AG04450 (cell line): ENCODE measurements around the gene MVB12A. TPM values are rescaled to one million over a fixed set of nuclear protein-coding genes. Genes with fewer than 3 reads are reported as not detected.

Experiments used
- CTCF ChIA-PET: fragments of 300-600, 350-600 bp; formaldehyde crosslinking; extraction: SDS; loops from one replicate; lab custom pipeline; 2022; ENCODE audit warnings: antibody characterized with exemption, inconsistent platforms; lab: Charles Lee
- POLR2A ChIA-PET: fragments of 350-600 bp; formaldehyde crosslinking; extraction: SDS; loops from one replicate; lab custom pipeline; 2021; ENCODE audit warnings: antibody characterized with exemption, inconsistent platforms; lab: Yijun Ruan, JAX
- DNase-seq: peaks from one replicate; pipeline ENCODE4 v3.0.0-alpha.2; 2011; ENCODE audit warnings: low read depth, low spot score
- H3K27ac ChIP-seq: one replicate; pipeline ENCODE4 v1.5.1; 2012; ENCODE audit warnings: low read depth, low read length, control low read depth
- H3K27me3 ChIP-seq: one replicate; pipeline ENCODE4 v1.6.0; 2012; ENCODE audit warnings: low read length; ENCODE audit not compliant: control insufficient read depth, insufficient read depth
- H3K4me3 ChIP-seq: 2 replicates; pipeline ENCODE4 v1.5.1; 2011; ENCODE audit warnings: mild to moderate bottlenecking, low read depth, low read length, control low read depth
- H3K9me3 ChIP-seq: 2 replicates; pipeline ENCODE4 v1.5.1; 2012; ENCODE audit warnings: low read length; ENCODE audit not compliant: control insufficient read depth, insufficient read depth
- CTCF ChIP-seq: IDR thresholded peaks from 2 replicates; pipeline ENCODE4 v1.5.1; 2011; ENCODE audit warnings: low read depth, low read length, control low read depth, inconsistent platforms
- polyA plus RNA-seq: library from polyadenylated mRNA; depleted of rRNA; stranded (reverse); fragments of >200 nt; gene quantifications from 2 replicates; pipeline ENCODE4 v1.2.3, GENCODE V29; 2011

The MVB12A gene
- polyA plus RNA-seq, 1 experiment, result 22.5 TPM

- Histone ChIP-seq H3K4me3 (no peak overlapping the region), H3K27me3 (peaks cover 2% of the 10 kb centered on the region), H3K9me3 (no peaks in the 10 kb centered on the region; the same call in 1 of the 2 replicates), H3K27ac (no peak overlapping the region)
- ChIA-PET POLR2A (no interaction called here), CTCF (no interaction called here)
- no peak for DNase-seq
- TF ChIP-seq CTCF, result no peak
These were observed 13.0 kb upstream of the MVB12A start for GRCh38 chr19:17406887-17407196.

GRCh38 chr19:17409990-17410389, 9.9 kb upstream of the MVB12A start:
- no peak for TF ChIP-seq CTCF
- no peak for DNase-seq
- Histone ChIP-seq H3K27ac (no peak overlapping the region), H3K4me3 (no peak overlapping the region), H3K9me3 (no peaks in the 10 kb centered on the region), H3K27me3 (peaks cover 7% of the 10 kb centered on the region)
- ChIA-PET POLR2A (no interaction called here), CTCF (no interaction called here)

GRCh38 chr19:17411801-17412200, 8.0 kb upstream of the MVB12A start:
- ChIA-PET POLR2A (interaction anchor here (0.6 kb wide), 1 partner anchor 15 kb away, joined by 3 read pairs; no protein-coding TSS in a partner anchor), CTCF (interaction anchor here (1.7 to 2.8 kb wide), 2 partner anchors 26 to 55 kb away, joined by 3 to 10 read pairs; no protein-coding TSS in a partner anchor)
- peaks cover 9% of the 10 kb centered on the region for H3K27me3 ChIP-seq
- no peak overlapping the region for H3K4me3 ChIP-seq
- no peaks in the 10 kb centered on the region for H3K9me3 ChIP-seq
- no peak for TF ChIP-seq CTCF
- H3K27ac ChIP-seq, result no peak overlapping the region
- no peak for DNase-seq

GRCh38 chr19:17414097-17414496, 5.8 kb upstream of the MVB12A start:
- POLR2A ChIA-PET, result no interaction called here
- no peaks in the 10 kb centered on the region for H3K9me3 ChIP-seq
- no peak overlapping the region for H3K27ac ChIP-seq
- peaks cover 9% of the 10 kb centered on the region for H3K27me3 ChIP-seq
- no peak for DNase-seq
- no peak for TF ChIP-seq CTCF
- CTCF ChIA-PET, result interaction anchor here (1.4 kb wide), 1 partner anchor 109 kb away, joined by 4 read pairs; the partner anchor contains the start of gene MRPL34
- H3K4me3 ChIP-seq, result no peak overlapping the region

GRCh38 chr19:17415121-17415520, 4.7 kb upstream of the MVB12A start:
- no peak for TF ChIP-seq CTCF
- POLR2A ChIA-PET, result no interaction called here
- no peak overlapping the region for H3K27ac ChIP-seq
- no peaks in the 10 kb centered on the region; the same call in 1 of the 2 replicates for H3K9me3 ChIP-seq
- no peak overlapping the region for H3K4me3 ChIP-seq
- no peak for DNase-seq
- peaks cover 9% of the 10 kb centered on the region for H3K27me3 ChIP-seq
- CTCF ChIA-PET, result no interaction called here
